H1 (cell line): ENCODE data around the gene LAMTOR4. TPM values are rescaled to one million over a fixed set of nuclear protein-coding genes. Genes with fewer than 3 reads are reported as not detected.

Experiments
- CTCF ChIA-PET: fragments of 300-600 bp; sonication (Branson Sonifier 250); formaldehyde crosslinking; loops from one replicate; lab custom pipeline; 2021; ENCODE audit not compliant: partially characterized antibody; lab: Charles Lee
- POLR2A ChIA-PET: fragments of 300-600 bp; sonication (Branson Sonifier 250); formaldehyde crosslinking; loops from one replicate; lab custom pipeline; 2021; ENCODE audit warnings: inconsistent platforms; ENCODE audit not compliant: partially characterized antibody; lab: Charles Lee
- DNase-seq, 2 experiments: peaks; one replicate each; pipeline versions ENCODE4 v3.0.0 to v3.0.0-alpha.2; 2010 to 2022; ENCODE audit warnings: low spot score in 2 of 2, low read depth in 1 of 2, mixed read lengths in 1 of 2
- FAIRE-seq: peaks from 2 replicates; lab custom pipeline; 2011; peaks lifted over from hg19 to GRCh38; lab: Jason Lieb, UNC
- H2AFZ ChIP-seq: 2 replicates; pipeline ENCODE4 v1.8.1; 2012; ENCODE audit warnings: low read length, inconsistent platforms
- H2AK5ac ChIP-seq: 2 replicates; pipeline ENCODE4 v1.6.1; 2013; ENCODE audit warnings: low read depth, low read length
- H2BK120ac ChIP-seq: replicated peaks from 2 replicates; pipeline ENCODE3; 2013; ENCODE audit warnings: low read depth, low read length, inconsistent platforms
- H2BK12ac ChIP-seq: 2 replicates; pipeline ENCODE4 v1.6.1; 2013; ENCODE audit warnings: low read depth, low read length
- H2BK15ac ChIP-seq: 2 replicates; pipeline ENCODE4 v1.6.1; 2013; ENCODE audit warnings: low read length
- H2BK20ac ChIP-seq: 2 replicates; pipeline ENCODE4 v1.6.1; 2013; ENCODE audit warnings: low read length
- H2BK5ac ChIP-seq: 2 replicates; pipeline ENCODE4 v1.6.1; 2013; ENCODE audit warnings: low read depth, low read length
- H3K14ac ChIP-seq: 2 replicates; pipeline ENCODE4 v1.6.1; 2013; ENCODE audit warnings: inconsistent platforms; ENCODE audit not compliant: insufficient read length
- H3K18ac ChIP-seq: 2 replicates; pipeline ENCODE4 v1.6.1; 2013; ENCODE audit warnings: low read length; ENCODE audit errors: extremely low read depth
- H3K23ac ChIP-seq: 2 replicates; pipeline ENCODE4 v1.6.1; 2013; ENCODE audit warnings: inconsistent platforms; ENCODE audit not compliant: insufficient read length
- H3K23me2 ChIP-seq: 2 replicates; pipeline ENCODE4 v1.6.1; 2013; ENCODE audit warnings: low read depth, low read length
- H3K27ac ChIP-seq: 2 replicates; pipeline ENCODE4 v1.6.1; 2011; ENCODE audit warnings: low read depth, low read length, inconsistent platforms
- H3K27me3 ChIP-seq, 4 experiments: replicated peaks in 1 of 4; 1 replicate in 1 of 4; 2 replicates in 3 of 4; pipeline versions ENCODE4 v1.6.1 to v1.8.1; 2011 to 2013; ENCODE audit warnings: low read length in 3 of 4, mild to moderate bottlenecking in 3 of 4, inconsistent platforms in 2 of 4, mixed read lengths in 2 of 4, moderate library complexity in 1 of 4; ENCODE audit not compliant: control insufficient read depth in 3 of 4, insufficient read depth in 3 of 4; ENCODE audit errors: extremely low read depth in 1 of 4
- H3K36me3 ChIP-seq, 4 experiments: 2 replicates each; pipeline versions ENCODE4 v1.6.1 to v1.8.1; 2011 to 2013; ENCODE audit warnings: mild to moderate bottlenecking in 4 of 4, low read length in 3 of 4, moderate library complexity in 2 of 4, control low read depth in 1 of 4, inconsistent platforms in 1 of 4; ENCODE audit not compliant: insufficient read depth in 4 of 4, control insufficient read depth in 2 of 4
- H3K4ac ChIP-seq: replicated peaks from 2 replicates; pipeline ENCODE3; 2013; ENCODE audit warnings: low read length, low read depth, mixed read lengths, inconsistent platforms; ENCODE audit not compliant: insufficient read length
- H3K4me1 ChIP-seq, 4 experiments: replicated peaks in 1 of 4; 1 replicate in 1 of 4; 2 replicates in 3 of 4; pipeline versions ENCODE4 v1.6.1 to v1.8.1; 2011 to 2013; ENCODE audit warnings: low read length in 3 of 4, inconsistent platforms in 2 of 4, mixed read lengths in 1 of 4; ENCODE audit not compliant: insufficient read depth in 4 of 4, control insufficient read depth in 3 of 4
- H3K4me2 ChIP-seq, 2 experiments: 2 replicates each; pipeline versions ENCODE4 v1.6.1 to v1.8.1; 2011 to 2013; ENCODE audit warnings: low read depth in 2 of 2, low read length in 2 of 2, control low read depth in 1 of 2, inconsistent platforms in 1 of 2, mild to moderate bottlenecking in 1 of 2; ENCODE audit not compliant: insufficient read depth in 1 of 2
- H3K4me3 ChIP-seq, 4 experiments: fragments of 200-600, 300-600 bp in 1 of 4; sonication (generic), shearing (Covaris generic), sonication (Bioruptor Twin) in 1 of 4; 2 replicates each; pipeline versions ENCODE4 v1.5.1 to v1.8.1; 2011 to 2016; ENCODE audit warnings: low read length in 4 of 4, low read depth in 3 of 4, control low read depth in 2 of 4, inconsistent platforms in 2 of 4, mild to moderate bottlenecking in 2 of 4, mixed read lengths in 1 of 4, moderate library complexity in 1 of 4; ENCODE audit not compliant: insufficient read depth in 2 of 4; ENCODE audit errors: extremely low read depth in 1 of 4
- H3K56ac ChIP-seq: replicated peaks from 2 replicates; pipeline ENCODE3; 2013; ENCODE audit warnings: low read depth, mild to moderate bottlenecking, mixed read lengths, low read length, inconsistent platforms; ENCODE audit not compliant: insufficient read length
- H3K79me1 ChIP-seq: 2 replicates; pipeline ENCODE4 v1.6.1; 2013; ENCODE audit warnings: low read depth, low read length, control low read depth
- H3K79me2 ChIP-seq, 2 experiments: 2 replicates each; pipeline versions ENCODE4 v1.6.1 to v1.8.1; 2012 to 2013; ENCODE audit warnings: low read length in 2 of 2, mild to moderate bottlenecking in 2 of 2, inconsistent platforms in 1 of 2; ENCODE audit not compliant: insufficient read depth in 2 of 2, control insufficient read depth in 1 of 2
- H3K9ac ChIP-seq, 4 experiments: replicated peaks in 1 of 4; 1 replicate in 1 of 4; 2 replicates in 3 of 4; pipeline versions ENCODE4 v1.6.1 to v1.8.1; 2011 to 2013; ENCODE audit warnings: low read depth in 3 of 4, low read length in 3 of 4, control low read depth in 2 of 4, mild to moderate bottlenecking in 2 of 4, moderate library complexity in 2 of 4, inconsistent platforms in 1 of 4; ENCODE audit errors: extremely low read depth in 1 of 4
- H3K9me3 ChIP-seq, 2 experiments: 2 replicates each; pipeline versions ENCODE4 v1.6.1 to v1.8.1; 2012 to 2013; ENCODE audit warnings: mild to moderate bottlenecking in 2 of 2, moderate library complexity in 2 of 2, control low read depth in 1 of 2, inconsistent platforms in 1 of 2, low read depth in 1 of 2, low read length in 1 of 2, mixed read lengths in 1 of 2; ENCODE audit not compliant: insufficient read depth in 2 of 2
- H4K20me1 ChIP-seq, 2 experiments: replicated peaks in 1 of 2; 2 replicates each; pipeline versions ENCODE3 to v1.8.1; 2011 to 2013; ENCODE audit warnings: inconsistent platforms in 2 of 2, low read length in 2 of 2, mild to moderate bottlenecking in 1 of 2; ENCODE audit not compliant: insufficient read depth in 2 of 2, control insufficient read depth in 1 of 2
- H4K5ac ChIP-seq: 2 replicates; pipeline ENCODE4 v1.6.1; 2013; ENCODE audit warnings: low read length, low read depth, mixed read lengths, inconsistent platforms; ENCODE audit not compliant: insufficient read length
- H4K8ac ChIP-seq: 2 replicates; pipeline ENCODE4 v1.8.0; 2013; ENCODE audit warnings: mild to moderate bottlenecking, moderate library complexity, low read length, inconsistent platforms; ENCODE audit not compliant: insufficient read depth; ENCODE audit errors: extremely low read depth
- H4K91ac ChIP-seq: replicated peaks from 2 replicates; pipeline ENCODE3; 2013; ENCODE audit warnings: low read length, mixed read lengths, inconsistent platforms; ENCODE audit not compliant: insufficient read length
- CHD2 ChIP-seq: IDR thresholded peaks from 2 replicates; pipeline ENCODE4 v1.6.1; 2012; ENCODE audit warnings: low read length, improper control_type of control experiment
- KDM5A ChIP-seq: fragments of 200-600 bp; IDR thresholded peaks from 2 replicates; pipeline ENCODE4 v1.7.1; 2012; ENCODE audit warnings: mild to moderate bottlenecking, low read length, inconsistent platforms, mixed read lengths
- WGBS, 2 experiments: shearing (Covaris generic) in 1 of 2; methylation state at CpG; one replicate each; pipeline versions ENCODE4 v1.1.6 to v1.1.7; 2013 to 2015; ENCODE audit warnings: low lambda C conversion rate in 2 of 2, mixed read lengths in 2 of 2, inconsistent platforms in 1 of 2, low coverage in 1 of 2, missing lambda C conversion rate in 1 of 2; ENCODE audit not compliant: insufficient replicate concordance in 2 of 2, insufficient coverage in 1 of 2, insufficient read length in 1 of 2; ENCODE audit errors: extremely low coverage in 1 of 2, missing lambda C conversion rate in 1 of 2; 5-methylcytosine and 5-hydroxymethylcytosine counted together
- polyA plus RNA-seq, 7 experiments: library from polyadenylated mRNA; depleted of rRNA in 3 of 7; stranded (reverse) in 5 of 7; unstranded in 2 of 7; fragments of >200 nt in 5 of 7; fragments of 200-250 nt in 2 of 7; gene quantifications; 1 replicate in 5 of 7; 2 replicates in 1 of 7; 4 replicates in 1 of 7; pipeline versions ENCODE4 v1.2.1 to v1.2.3, GENCODE V29; 2011 to 2013; ENCODE audit warnings: missing spikeins in 2 of 7, mixed read lengths in 2 of 7
- total RNA-seq: library from RNA; stranded (reverse); fragmentation: NEBNext Ultra II Directional; extraction: Animal tissue kit (Norgen Biotek cat#: 25700); gene quantifications from 2 replicates; pipeline ENCODE4 v1.2.1, GENCODE V29; 2021
- TF ChIP-seq, protein P1 (sequence below): IDR thresholded peaks from 2 replicates; pipeline ENCODE4 v1.6.1; 2011; ENCODE audit warnings: low read depth, mild to moderate bottlenecking, low read length; ENCODE audit not compliant: insufficient read depth

The LAMTOR4 gene
- total and polyA plus RNA-seq, 2 of the 8 experiments (the other 6 are each of a cell fraction or from before 2014, with no cell fraction given), result 153 to 622 TPM

DNA sequence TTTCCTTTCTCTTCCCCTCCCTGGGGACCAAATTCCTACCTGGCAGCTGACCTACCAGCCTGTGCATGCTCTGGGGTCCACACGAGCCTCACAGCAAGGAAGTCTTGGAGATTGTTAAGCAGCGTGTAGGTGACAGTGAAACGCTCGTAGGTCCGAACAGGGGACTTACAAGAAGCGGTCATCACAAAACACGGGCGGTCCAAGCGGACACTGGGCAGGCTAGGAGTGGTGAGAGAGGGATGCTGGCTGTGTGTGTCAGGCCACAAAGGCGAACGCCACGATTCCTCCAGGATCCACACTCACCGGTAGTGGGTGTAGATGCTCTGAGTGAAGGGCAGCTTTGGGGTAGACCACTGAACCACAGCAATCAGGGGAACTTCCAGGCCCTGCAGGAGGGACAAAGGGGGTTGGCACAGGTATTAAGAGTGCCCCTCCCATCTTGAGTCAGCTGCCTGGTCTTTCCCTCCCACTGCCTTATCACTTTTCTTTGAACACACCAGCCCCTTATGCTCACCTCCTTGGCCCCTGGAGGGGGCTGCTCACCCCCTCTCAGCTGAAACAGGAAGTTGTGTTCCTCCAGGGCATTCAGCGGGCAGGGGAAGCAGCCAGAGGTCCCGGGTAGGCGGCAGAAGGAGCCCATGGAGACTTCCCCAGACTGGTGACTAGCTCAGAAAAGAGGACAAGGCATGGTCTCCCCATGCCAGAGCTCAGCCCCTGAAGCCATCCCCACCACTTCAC is 7.8 kb downstream of the LAMTOR4 start:
- ChIA-PET POLR2A (interaction anchor here (0.9 to 9.9 kb wide), 11 partner anchors 7 to 294 kb away, joined by 3 to 145 read pairs (median 7); partner anchors contain the start of genes AP4M1, GAL3ST4, GPC2 and LAMTOR4), CTCF (interaction anchor here (1.1 to 7.9 kb wide), 7 partner anchors 10 to 61 kb away, joined by 3 to 83 read pairs (median 4); no protein-coding TSS in a partner anchor)
- H2BK20ac ChIP-seq, result no peak overlapping the region
- no peak overlapping the region for H2BK15ac ChIP-seq
- no peak overlapping the region for H3K27ac ChIP-seq
- no peak overlapping the region for H3K18ac ChIP-seq
- H2BK120ac ChIP-seq, result no peak overlapping the region
- 0 out of 2 replicates have a peak overlapping the region, but pooled peaks have one; percentile 15 for H2BK5ac ChIP-seq
- H3K9me3 ChIP-seq, result no peaks in the 10 kb centered on the region
- peak overlapping the region in 1 of 4 experiments; percentile 24; a peak in 1 of 7 replicates for H3K9ac ChIP-seq
- 91% methylated on average over 16 of the region's 16 CpGs; no CpG with 5 or more reads in 1 of the 2 experiments for WGBS, 2 experiments
- peaks cover 6% of the 10 kb centered on the region for H3K23me2 ChIP-seq
- no peak overlapping the region for H4K5ac ChIP-seq
- no peak overlapping the region for H2AFZ ChIP-seq
- no peaks in the 10 kb centered on the region for H3K27me3 ChIP-seq
- H3K36me3 ChIP-seq, result peaks cover 8 to 44% (median 26%) of the 10 kb centered on the region in 4 experiments
- H3K4me1 ChIP-seq, result peaks cover 0 to 12% (median 8%) of the 10 kb centered on the region in 4 experiments; a peak in 5 of 7 replicates
- H3K79me1 ChIP-seq, result no peaks in the 10 kb centered on the region; the same call in 1 of the 2 replicates
- H2AK5ac ChIP-seq, result no peak overlapping the region
- 0 out of 8 replicates have a peak overlapping the region, but pooled peaks of 1 of the 4 experiments have one; percentile 5 for H3K4me3 ChIP-seq
- H3K56ac ChIP-seq, result no peak overlapping the region
- no peak for FAIRE-seq
- DNase-seq, result no peak
- H3K4ac ChIP-seq, result no peak overlapping the region
- no peak overlapping the region for H4K8ac ChIP-seq
- H3K23ac ChIP-seq, result no peak overlapping the region
- H3K4me2 ChIP-seq, result peak overlapping the region in 1 of 2 experiments; percentile 75; a peak in 2 of 4 replicates
- no peak overlapping the region for H3K14ac ChIP-seq
- H3K79me2 ChIP-seq, result no peaks in the 10 kb centered on the region; a peak in 1 of 4 replicates
- H4K20me1 ChIP-seq, result peaks cover 14 to 32% of the 10 kb centered on the region in 2 experiments
- H4K91ac ChIP-seq, result no peak overlapping the region
- no peak overlapping the region for H2BK12ac ChIP-seq
- TF ChIP-seq CHD2 (no peak), KDM5A (no peak)
- TF ChIP-seq, protein P1, sequence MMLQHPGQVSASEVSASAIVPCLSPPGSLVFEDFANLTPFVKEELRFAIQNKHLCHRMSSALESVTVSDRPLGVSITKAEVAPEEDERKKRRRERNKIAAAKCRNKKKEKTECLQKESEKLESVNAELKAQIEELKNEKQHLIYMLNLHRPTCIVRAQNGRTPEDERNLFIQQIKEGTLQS, result no peak
